Stimulated activated CD8-positive, alpha-beta memory T cell treated with anti-CD3 and anti-CD28 coated beads, Interleukin-15, amount 100 ng/mL, for 24 hours (primary cell): ENCODE results near the gene CD44.

Source experiments
- DNase-seq: peaks from one replicate; pipeline ENCODE4 v3.0.0-alpha.2; 2020; ENCODE audit warnings: low read depth

CD44 gene

DNA sequence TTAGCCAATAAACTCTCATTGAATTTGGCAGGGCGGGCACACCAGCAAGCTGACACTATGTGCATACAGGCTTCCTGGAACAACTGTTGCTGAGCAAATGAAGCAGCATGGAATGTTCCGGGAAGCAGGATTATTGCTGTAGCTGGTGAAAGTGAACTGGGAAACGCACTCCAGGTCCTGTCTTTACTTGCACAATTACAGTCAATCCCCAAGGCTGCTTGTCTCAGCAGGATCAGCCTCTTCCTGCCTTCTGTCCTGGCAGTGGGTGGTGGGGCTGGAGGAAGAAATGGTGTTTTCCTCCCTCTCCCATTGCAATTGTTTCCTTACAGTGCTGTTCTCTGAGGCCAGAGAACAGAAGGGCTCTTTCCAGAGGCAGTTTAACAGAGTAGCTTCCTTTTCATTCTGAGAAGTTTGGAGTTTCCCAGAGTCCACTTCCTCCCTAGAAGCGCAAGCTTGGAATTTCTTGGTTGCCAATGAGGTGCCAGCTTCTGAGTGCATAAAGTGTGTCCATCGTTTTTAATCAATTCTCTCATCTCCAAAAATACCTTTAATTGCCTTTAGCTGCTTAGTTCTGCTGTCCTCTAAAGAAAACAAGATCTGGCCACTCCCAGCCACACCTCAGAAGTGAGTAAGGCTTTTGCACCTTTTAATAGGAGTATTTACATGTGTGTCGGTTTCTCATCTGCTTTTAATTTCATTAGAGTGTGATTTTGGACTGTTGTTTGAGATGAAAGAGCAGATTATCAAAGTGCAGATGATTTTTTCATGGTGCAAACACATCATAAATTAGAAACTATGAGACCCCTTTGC lies 19.9 kb downstream of the CD44 start:
- DNase-seq: no peak

GRCh38 chr11:35160246-35160824 lies 21.4 kb downstream of the CD44 start:
- DNase-seq: no peak

DNA sequence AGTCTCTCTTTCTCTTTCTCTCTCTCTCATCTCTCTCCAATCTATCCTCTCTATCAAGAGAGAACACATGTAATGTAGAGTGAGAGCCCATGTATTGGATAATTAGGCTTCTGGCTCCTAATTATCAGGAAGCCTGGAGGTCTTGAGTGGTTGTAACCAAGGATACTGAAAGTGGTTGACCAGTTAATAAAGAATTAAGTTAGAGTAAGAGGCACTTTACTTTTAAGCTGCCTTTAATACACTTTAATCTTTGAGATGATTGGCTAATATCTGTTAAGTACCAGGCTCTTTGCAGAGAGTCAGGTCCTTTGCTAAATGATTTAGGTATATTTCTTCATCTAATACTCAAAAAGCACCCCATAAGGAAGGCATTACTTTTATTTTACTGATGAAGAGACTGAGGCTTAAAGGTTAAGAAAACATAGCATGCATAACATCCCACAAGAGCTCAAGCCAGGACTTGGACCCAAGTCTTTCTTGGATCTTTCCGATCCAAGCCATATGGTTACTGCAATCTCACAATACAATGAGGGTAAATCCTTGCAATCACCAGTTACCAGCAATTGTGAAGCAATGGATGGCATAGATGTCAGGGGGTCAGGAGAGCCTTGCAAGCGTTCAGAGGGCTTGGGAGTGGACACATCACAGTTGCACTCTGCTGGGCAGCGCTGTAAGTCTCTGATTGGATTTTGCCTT lies 22.1 kb downstream of the CD44 start:
- no peak for DNase-seq

DNA sequence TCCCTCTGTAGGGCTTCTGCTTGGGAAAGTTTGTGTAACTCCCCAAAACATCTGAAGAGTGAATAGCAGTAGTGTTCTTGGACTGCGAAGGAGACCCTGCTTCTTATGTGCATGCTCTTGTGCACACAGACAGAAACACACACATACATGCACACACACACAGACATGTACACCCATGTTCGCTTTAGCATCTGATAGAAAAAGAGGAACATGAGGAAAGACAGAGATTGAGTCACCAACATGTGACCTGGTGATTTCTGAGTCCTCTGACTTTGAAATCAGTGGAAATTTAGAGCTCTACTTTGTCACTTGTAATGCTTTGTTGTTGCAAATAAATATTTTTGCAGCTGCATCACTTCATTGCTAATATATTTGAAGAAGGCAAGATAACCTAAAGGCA lies 23.8 kb downstream of the CD44 start:
- no peak for DNase-seq

- no peak for DNase-seq
Measured at GRCh38 chr11:35163209-35163608, 24.2 kb downstream of the CD44 start.

- DNase-seq: no peak
Measured at GRCh38 chr11:35163702-35164496, 24.9 kb downstream of the CD44 start.

DNA sequence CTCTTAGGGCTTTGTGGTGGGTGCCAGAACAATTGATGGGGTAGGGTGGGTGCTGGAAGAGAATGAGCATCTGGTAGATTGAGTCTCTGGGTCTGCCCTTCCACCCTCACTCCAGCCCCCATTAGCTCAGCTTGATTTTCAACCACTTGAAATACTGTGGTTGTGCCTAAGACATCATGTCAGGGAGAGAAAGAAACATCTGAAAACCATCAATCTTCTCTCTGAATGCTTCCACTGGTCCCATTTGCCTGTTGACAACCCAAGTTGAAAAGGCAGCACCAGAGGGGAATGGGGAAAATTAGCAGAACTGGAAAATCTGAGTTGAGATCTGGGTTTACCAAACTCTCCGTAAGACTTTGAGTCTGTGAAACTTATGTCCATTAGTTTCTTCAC lies 26.1 kb downstream of the CD44 start:
- no peak for DNase-seq

DNA sequence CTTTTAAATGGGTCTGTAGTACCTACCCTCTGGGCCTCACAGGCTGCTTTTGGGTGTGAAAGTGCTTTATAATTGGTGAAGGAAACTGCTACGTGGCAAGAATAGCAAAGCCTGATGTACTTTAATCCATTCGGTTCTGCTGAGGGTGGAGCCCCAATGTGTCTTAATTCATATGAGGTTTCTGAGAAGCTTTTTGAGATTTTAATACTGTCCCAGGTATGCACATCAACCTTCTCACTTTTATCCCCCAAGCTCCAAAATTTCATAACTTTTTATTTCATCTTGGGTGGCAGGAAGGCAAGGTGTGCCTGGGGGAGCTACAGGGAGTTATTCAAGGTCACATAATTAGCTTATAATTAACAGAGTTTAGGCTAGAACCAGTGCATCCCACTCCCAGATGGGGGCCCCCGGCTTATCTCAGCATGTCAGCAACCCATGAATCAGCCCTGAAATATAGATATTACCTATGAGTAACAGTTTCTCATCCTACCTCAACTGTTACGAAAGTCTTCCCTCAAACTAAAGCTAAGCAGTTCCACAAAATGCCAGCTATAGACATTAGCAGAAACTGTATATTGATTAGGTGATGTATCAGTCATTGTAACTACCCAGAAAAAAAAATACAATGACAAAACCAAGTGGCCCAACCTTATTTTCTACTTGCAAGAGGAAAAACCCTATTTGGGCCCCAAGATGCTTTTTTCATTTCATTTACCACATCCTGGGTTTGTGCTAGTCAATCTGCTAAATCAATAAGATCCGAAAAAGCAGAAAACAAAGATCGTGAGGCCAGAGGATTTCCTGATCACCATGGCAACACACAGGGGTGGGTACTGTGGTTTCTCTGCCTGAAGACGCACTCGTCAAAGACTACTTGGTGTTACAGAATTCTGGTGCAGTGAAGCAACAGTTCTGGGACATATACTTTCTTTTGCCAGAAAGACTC lies 26.7 kb downstream of the CD44 start:
- DNase-seq: no peak

DNA sequence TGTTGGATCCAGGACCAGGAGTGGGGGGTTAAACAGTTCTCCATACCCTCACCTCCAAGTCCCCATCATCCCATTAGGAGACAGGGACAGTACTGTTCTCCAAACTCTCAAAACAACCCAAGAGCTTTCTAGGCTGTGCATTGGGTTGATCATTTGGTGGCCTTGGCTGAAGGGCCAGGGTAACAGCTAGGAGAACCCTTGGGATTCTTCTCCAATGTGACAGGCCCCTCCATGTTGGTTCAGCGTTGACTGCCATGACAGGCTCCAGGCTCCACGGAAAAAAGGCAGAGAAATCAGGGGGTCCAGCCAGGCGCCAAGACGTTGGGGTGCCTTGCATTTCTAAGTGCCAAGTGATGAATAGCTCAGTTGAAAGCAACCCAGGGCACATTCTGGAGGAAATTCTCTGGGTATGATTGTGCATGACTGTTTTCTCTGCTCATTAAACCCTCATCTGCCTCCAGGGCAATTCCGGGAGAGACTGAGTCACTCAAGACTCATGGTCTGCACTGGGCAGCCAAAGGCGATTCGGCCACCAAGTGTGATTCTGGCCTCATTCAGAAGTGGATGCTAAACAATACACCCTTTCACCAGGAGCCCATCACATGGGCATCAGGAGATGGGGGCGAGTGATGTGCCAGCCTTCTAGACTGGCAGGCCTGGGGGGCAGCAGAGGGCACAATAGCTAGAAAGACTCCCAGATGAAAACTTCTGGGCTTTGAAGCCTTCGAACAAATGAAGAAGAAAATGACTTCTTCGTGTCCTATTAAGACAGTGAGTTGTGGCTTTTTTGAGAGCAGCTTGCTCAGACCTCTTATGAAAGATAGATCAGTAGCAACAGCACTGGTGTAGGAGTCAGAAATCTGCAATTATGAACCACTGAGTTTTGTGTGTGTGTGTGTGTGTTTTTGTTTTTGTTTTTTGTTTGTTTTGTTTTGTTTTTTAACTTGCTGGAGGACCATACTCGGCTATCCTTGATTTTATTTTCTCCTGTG lies 27.7 kb downstream of the CD44 start:
- DNase-seq: no peak

GRCh38 chr11:35167426-35167954 lies 28.5 kb downstream of the CD44 start:
- no peak for DNase-seq

GRCh38 chr11:35168671-35169070 lies 29.7 kb downstream of the CD44 start:
- no peak for DNase-seq

GRCh38 chr11:35169112-35169511 lies 30.1 kb downstream of the CD44 start:
- no peak for DNase-seq

DNA sequence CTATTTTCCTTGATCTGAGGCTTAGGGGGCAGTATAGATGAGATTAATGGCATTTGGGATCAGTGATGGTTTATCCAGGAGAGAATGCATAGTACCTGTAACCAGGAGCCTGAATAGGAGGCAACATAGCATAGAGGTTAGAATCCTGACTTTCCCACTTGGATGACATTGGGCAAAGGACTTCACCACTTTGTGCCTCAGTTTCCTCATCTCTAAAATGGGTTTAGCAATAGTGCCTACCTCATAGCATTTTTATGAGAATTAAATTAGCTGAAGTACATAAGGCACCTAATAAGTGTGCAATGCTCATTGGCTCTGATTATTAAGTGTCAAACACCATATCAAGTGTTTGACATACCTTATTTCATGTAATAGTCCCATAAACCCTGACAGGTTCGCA lies 30.8 kb downstream of the CD44 start:
- DNase-seq: no peak

GRCh38 chr11:35170503-35170902 lies 31.5 kb downstream of the CD44 start:
- no peak for DNase-seq

- DNase-seq: no peak
Measured at GRCh38 chr11:35171226-35171625, 32.3 kb downstream of the CD44 start.

DNA sequence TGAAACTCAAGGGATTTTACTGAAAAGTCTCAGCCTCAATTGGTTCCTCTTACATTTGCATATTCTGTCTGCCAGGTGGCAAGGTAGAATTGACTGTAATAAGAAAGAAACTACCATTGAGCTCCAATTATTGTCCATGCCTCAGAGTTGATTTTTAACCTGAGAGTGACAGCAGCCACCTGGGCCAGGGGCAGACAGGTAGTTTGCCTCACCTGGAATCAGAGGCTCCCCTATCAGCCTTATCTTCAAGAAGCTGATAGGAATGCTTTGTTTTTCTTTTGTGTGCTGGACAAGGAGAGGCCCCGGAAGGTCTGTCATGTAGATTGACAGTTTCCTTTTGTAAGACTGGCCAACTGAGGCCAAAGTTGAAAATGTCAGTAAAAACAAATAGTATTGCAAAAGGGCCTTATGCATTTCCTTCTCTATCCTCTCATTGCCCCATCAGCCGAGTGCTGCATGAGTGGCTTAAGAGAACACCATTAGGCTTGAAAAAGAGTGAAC lies 34.1 kb downstream of the CD44 start:
- DNase-seq: no peak

DNA sequence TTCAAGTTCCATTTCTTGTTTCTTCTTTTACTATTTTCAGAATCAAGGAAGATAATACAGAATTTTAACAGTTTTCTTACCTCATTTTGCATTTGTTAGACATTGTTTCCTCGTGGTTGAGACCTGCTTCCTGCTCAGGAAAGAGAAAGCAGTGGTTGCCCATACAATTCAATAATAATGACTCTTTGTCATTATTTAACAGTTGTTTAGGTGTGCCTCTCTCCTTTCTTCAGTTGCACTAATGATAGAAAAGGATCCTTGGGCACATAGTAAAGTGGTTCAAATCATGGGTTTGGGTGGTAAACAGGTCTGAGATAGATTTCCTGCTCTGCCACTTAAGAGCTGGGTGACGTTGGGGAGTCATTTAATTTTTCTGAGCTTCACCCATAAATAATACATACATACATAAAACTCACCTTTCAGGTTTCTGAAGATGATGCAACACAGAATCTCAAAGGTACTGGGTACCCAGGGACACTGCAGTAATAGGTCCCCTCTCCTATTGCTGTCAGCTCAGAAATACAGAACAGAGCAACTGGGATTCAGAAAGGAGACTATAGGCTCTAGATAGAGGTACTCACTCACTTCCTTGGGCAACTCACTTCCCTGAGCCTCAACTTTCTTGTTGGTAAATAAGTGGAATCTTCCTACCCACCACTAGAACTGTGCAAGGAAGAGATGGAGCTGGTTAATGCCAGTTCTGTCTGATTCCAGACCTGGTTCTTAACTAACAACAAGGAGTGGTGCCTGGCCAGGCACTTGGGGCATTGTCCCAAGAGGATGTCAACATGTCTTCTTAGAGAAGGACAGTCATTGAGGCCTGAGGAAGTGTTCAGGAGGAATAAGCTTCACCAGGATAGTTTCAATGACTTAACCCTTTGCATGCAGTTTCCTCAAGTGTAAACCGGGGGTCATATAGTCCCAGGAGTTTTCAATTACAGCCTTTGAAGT lies 34.9 kb downstream of the CD44 start:
- no peak for DNase-seq

GRCh38 chr11:35174666-35175065 lies 35.7 kb downstream of the CD44 start:
- no peak for DNase-seq
